Activated T-helper 2 cell treated with anti-CD3 and anti-CD28 coated beads, Interferon-gamma antibody, Interleukin-2, Interleukin-4, amounts not matched to agents 10 μg/mL and 5 μg/mL and 100 μg/mL, durations not matched to agents 14 hours and 24 hours and 36 hours (primary cell): Measurements from ENCODE around the gene IL2RG. TPM values are rescaled to one million over a fixed set of nuclear protein-coding genes. Genes with fewer than 3 reads are reported as not detected.

ENCODE experiments used
- total RNA-seq: library from RNA; stranded (reverse); gene quantifications from 2 replicates; pipeline ENCODE4 v1.2.3, GENCODE V29; 2022

Gene IL2RG
- total RNA-seq, 1 donor from 2014 or later = 366 TPM

Other genes with a start within 250 kb of the IL2RG start
- gene TEX11, start 202.9 kb downstream of the IL2RG start, total RNA-seq = 0.07 TPM in 1 of 2 replicates, not detected in the other
- 0.07 TPM in 1 of 2 replicates, not detected in the other for gene SLC7A3, start 180.5 kb downstream of the IL2RG start, total RNA-seq
- gene SNX12, start 43.2 kb downstream of the IL2RG start, total RNA-seq = 49.9 and 50.1 TPM in 2 replicates
- 10.6 and 11.6 TPM in 2 replicates for gene FOXO4, start 15.7 kb downstream of the IL2RG start, total RNA-seq
- gene CXorf65, start 4.8 kb downstream of the IL2RG start, total RNA-seq = 22.7 and 26.3 TPM in 2 replicates
- 71.1 and 71.3 TPM in 2 replicates for gene MED12, start 7.0 kb upstream of the IL2RG start, total RNA-seq
- gene NLGN3, start 33.3 kb upstream of the IL2RG start, total RNA-seq = 0.78 and 0.94 TPM in 2 replicates
- not detected in 2 replicates for gene GJB1, start 111.6 kb upstream of the IL2RG start, total RNA-seq
- gene ZMYM3, start 142.6 kb upstream of the IL2RG start, total RNA-seq = 26.8 and 31.4 TPM in 2 replicates
- 585 and 612 TPM in 2 replicates for gene NONO, start 172.1 kb upstream of the IL2RG start, total RNA-seq
- gene ITGB1BP2, start 190.2 kb upstream of the IL2RG start, total RNA-seq = 6.1 and 6.5 TPM in 2 replicates